K562 (cell line): Measurements from ENCODE around the gene MAGED4. TPM values are rescaled to one million over a fixed set of nuclear protein-coding genes. Genes with fewer than 3 reads are reported as not detected.

ENCODE experiments used
- GTF3C2 ChIP-seq: IDR thresholded peaks from 3 replicates; pipeline ENCODE4 v1.6.1; 2011; ENCODE audit warnings: borderline replicate concordance, mild to moderate bottlenecking, moderate library complexity; ENCODE audit not compliant: insufficient read length; ENCODE audit errors: extremely low read depth
- PATZ1 ChIP-seq: fragments of 250-450 bp; sonication (Bioruptor Pico); IDR thresholded peaks from 2 replicates; pipeline ENCODE4 v1.5.0; 2020; ENCODE audit warnings: mild to moderate bottlenecking, borderline replicate concordance
- TSHZ1 ChIP-seq: fragments of 250-450 bp; sonication (Bioruptor Pico); IDR thresholded peaks from 2 replicates; pipeline ENCODE4 v1.4.0; 2020; ENCODE audit warnings: mild to moderate bottlenecking, moderate library complexity
- ZBTB12 ChIP-seq: fragments of 250-450 bp; sonication (Bioruptor Pico); IDR thresholded peaks from 2 replicates; pipeline ENCODE4 v1.4.0; 2020
- ZNF140 ChIP-seq: fragments of 250-450 bp; sonication (Bioruptor Pico); IDR thresholded peaks from 2 replicates; pipeline ENCODE4 v1.8.0; 2021; ENCODE audit warnings: moderate library complexity, mild to moderate bottlenecking, inconsistent platforms
- ZNF407 ChIP-seq: fragments of 450-650 bp; IDR thresholded peaks from 2 replicates; pipeline ENCODE4 v1.6.1; 2016; ENCODE audit warnings: low read depth
- polyA plus RNA-seq, 8 experiments: library from polyadenylated mRNA; depleted of rRNA in 4 of 8; stranded (reverse) in 5 of 8; unstranded in 3 of 8; fragments of >200 nt; fragmentation: Nextera tagmentation in 2 of 8; fragmentation: Illumina TruSeq in 1 of 8; extraction: Ambion mirVana in 2 of 8; extraction: Trizol in 1 of 8; gene quantifications; 2 replicates each; pipeline versions ENCODE4 v1.2.1 to v1.2.3, GENCODE V29; 2011 to 2014; ENCODE audit warnings: inconsistent platforms in 1 of 8, missing spikeins in 1 of 8
- total RNA-seq, 7 experiments: library from RNA; depleted of rRNA in 6 of 7; stranded (reverse); fragments of >200 nt in 6 of 7; fragmentation: Illumina TruSeq in 2 of 7; extraction: Trizol in 2 of 7; gene quantifications; 2 replicates each; pipeline versions ENCODE4 v1.2.1 to v1.2.3, GENCODE V29; 2011 to 2021; ENCODE audit warnings: low replicate concordance in 1 of 7

The MAGED4 gene
- total and polyA plus RNA-seq, 9 of the 15 experiments (the other 6 are each of a cell fraction or from before 2014, with no cell fraction given): not detected

GRCh38 chrX:52138830-52139544, 45.7 kb upstream of the MAGED4 start (continued):
- TF ChIP-seq TSHZ1 (no peak), GTF3C2 (no peak), ZNF140 (CRISPR knock-in tag) (no peak), PATZ1 (CRISPR knock-in tag) (no peak), ZBTB12 (CRISPR knock-in tag) (no peak), ZNF407 (no peak)
